Peyer's patch (tissue), 4 donors: ENCODE data around the gene BRMS1L. TPM values are rescaled to one million over a fixed set of nuclear protein-coding genes. Genes with fewer than 3 reads are reported as not detected.

ENCODE experiments used
- DNase-seq, 3 donors: peaks; one replicate each; pipeline ENCODE4 v3.0.0-alpha.2; 2017 to 2019
- H3K27ac ChIP-seq, 4 donors: fragments of 200-600 bp; sonication (generic); one replicate each; pipeline ENCODE4 v1.5.1; 2016 to 2019
- H3K27me3 ChIP-seq, 2 donors: fragments of 200-600 bp; sonication (generic); one replicate each; pipeline ENCODE4 v1.5.1; 2019
- H3K36me3 ChIP-seq, 3 donors: fragments of 200-600 bp; sonication (generic); one replicate each; pipeline ENCODE4 v1.5.1; 2016 to 2019
- H3K4me1 ChIP-seq, 4 donors: fragments of 200-600 bp; sonication (generic); one replicate each; pipeline ENCODE4 v1.5.1; 2016 to 2019
- H3K4me3 ChIP-seq, 4 donors: fragments of 200-600 bp; sonication (generic); 1 replicate in 3 of 4; 2 replicates in 1 of 4; pipeline ENCODE4 v1.5.1; 2016 to 2019; ENCODE audit warnings: mild to moderate bottlenecking in 1 of 4
- H3K9me3 ChIP-seq, 4 donors: fragments of 200-600 bp; sonication (generic); one replicate each; pipeline ENCODE4 v1.5.1; 2016 to 2019; ENCODE audit warnings: mild to moderate bottlenecking in 1 of 4
- CTCF ChIP-seq, 6 experiments: fragments of 450-650 bp in 4 of 6; fragments of 200-600 bp in 2 of 6; sonication (generic) in 1 of 6; IDR thresholded peaks; one replicate each; pipeline ENCODE4 v1.5.1; 2017 to 2019; ENCODE audit warnings: antibody characterized with exemption in 6 of 6, mild to moderate bottlenecking in 3 of 6, moderate library complexity in 1 of 6
- POLR2A ChIP-seq, 2 donors: fragments of 450-650 bp; IDR thresholded peaks; one replicate each; pipeline ENCODE4 v1.5.1; 2017; ENCODE audit warnings: antibody characterized with exemption in 2 of 2, mild to moderate bottlenecking in 2 of 2, moderate library complexity in 2 of 2
- total RNA-seq, 4 donors: library from RNA; depleted of rRNA; stranded (reverse); fragments of >200 nt; gene quantifications; one replicate each; pipeline ENCODE4 v1.1.0, GENCODE V29; 2016

Gene BRMS1L
- total RNA-seq, 4 donors from 2014 or later = 0.53 to 4.1 (median 2.4) TPM

GRCh38 chr14:35855876-35856481 is 29.8 kb downstream of the BRMS1L start:
- TF ChIP-seq CTCF (IDR thresholded peaks at IDR 0.05) (no peak), POLR2A (IDR thresholded peaks at IDR 0.05) (no peak)
- Histone ChIP-seq H3K9me3 (no peaks in the 10 kb centered on the region), H3K27me3 (no peaks in the 10 kb centered on the region), H3K4me3 (no peak overlapping the region), H3K4me1 (no peaks in the 10 kb centered on the region), H3K27ac (no peak overlapping the region), H3K36me3 (no peaks in the 10 kb centered on the region)
- no peak for DNase-seq

GRCh38 chr14:35858521-35859209 is 32.5 kb downstream of the BRMS1L start:
- TF ChIP-seq POLR2A (IDR thresholded peaks at IDR 0.05) (no peak), CTCF (IDR thresholded peaks at IDR 0.05) (no peak)
- H3K4me3 ChIP-seq = no peak overlapping the region
- H3K27ac ChIP-seq = no peak overlapping the region
- DNase-seq = no peak
- H3K36me3 ChIP-seq = no peaks in the 10 kb centered on the region
- no peaks in the 10 kb centered on the region for H3K27me3 ChIP-seq
- H3K9me3 ChIP-seq = no peaks in the 10 kb centered on the region
- H3K4me1 ChIP-seq = no peaks in the 10 kb centered on the region

- TF ChIP-seq POLR2A (IDR thresholded peaks at IDR 0.05) (no peak), CTCF (IDR thresholded peaks at IDR 0.05) (no peak)
- DNase-seq = no peak
- Histone ChIP-seq H3K36me3 (peaks cover 0 to 4% (median 0%) of the 10 kb centered on the region in 3 donors), H3K27ac (no peak overlapping the region), H3K9me3 (no peaks in the 10 kb centered on the region), H3K4me1 (no peaks in the 10 kb centered on the region), H3K27me3 (no peaks in the 10 kb centered on the region), H3K4me3 (no peak overlapping the region)
These were observed 35.2 kb downstream of the BRMS1L start for GRCh38 chr14:35861204-35861868.

GRCh38 chr14:35865611-35866324 is 39.6 kb downstream of the BRMS1L start:
- Histone ChIP-seq H3K27me3 (no peaks in the 10 kb centered on the region), H3K4me3 (no peak overlapping the region)
- TF ChIP-seq POLR2A (IDR thresholded peaks at IDR 0.05) (no peak), CTCF (IDR thresholded peaks at IDR 0.05) (no peak)

GRCh38 chr14:35866595-35867279 is 40.6 kb downstream of the BRMS1L start:
- peaks cover 0 to 4% (median 0%) of the 10 kb centered on the region in 3 donors for H3K36me3 ChIP-seq
- H3K27me3 ChIP-seq = no peaks in the 10 kb centered on the region
- H3K4me1 ChIP-seq = no peaks in the 10 kb centered on the region
- H3K27ac ChIP-seq = no peak overlapping the region
- no peaks in the 10 kb centered on the region for H3K9me3 ChIP-seq
- DNase-seq = no peak
- H3K4me3 ChIP-seq = no peak overlapping the region
- TF ChIP-seq CTCF (IDR thresholded peaks at IDR 0.05) = no peak
- no peak for TF ChIP-seq POLR2A (IDR thresholded peaks at IDR 0.05)

More at GRCh38 chr14:35865611-35866324, 39.6 kb downstream of the BRMS1L start:
- H3K9me3 ChIP-seq = no peaks in the 10 kb centered on the region
- peaks cover 0 to 4% (median 0%) of the 10 kb centered on the region in 3 donors for H3K36me3 ChIP-seq
- no peak for DNase-seq
- H3K27ac ChIP-seq = no peak overlapping the region
- no peaks in the 10 kb centered on the region for H3K4me1 ChIP-seq
